Astrocyte of the spinal cord (primary cell): Measurements from ENCODE around the gene NRF1.

Source experiments
- DNase-seq: peaks from one replicate; pipeline ENCODE4 v3.0.0; 2011; ENCODE audit warnings: low read depth, low spot score
- H3K4me3 ChIP-seq: 2 replicates; pipeline ENCODE4 v1.5.1; 2011; ENCODE audit warnings: low read depth, mild to moderate bottlenecking, low read length, moderate library complexity
- in situ Hi-C: cut with HindIII; loops from 2 replicates; pipeline ENCODE4 v1.10.0; 2017; ENCODE audit warnings: low sequenced_read_pairs
- TF ChIP-seq, protein P1 (sequence below): IDR thresholded peaks from 2 replicates; pipeline ENCODE4 v1.5.1; 2012; ENCODE audit warnings: low read depth, mild to moderate bottlenecking, low read length, inconsistent platforms

The NRF1 gene

GRCh38 chr7:129615018-129615417, 3.5 kb downstream of the NRF1 start:
- DNase-seq = no peak
- no peak overlapping the region for H3K4me3 ChIP-seq
- in situ Hi-C loops = no loop called here
- TF ChIP-seq, protein P1, sequence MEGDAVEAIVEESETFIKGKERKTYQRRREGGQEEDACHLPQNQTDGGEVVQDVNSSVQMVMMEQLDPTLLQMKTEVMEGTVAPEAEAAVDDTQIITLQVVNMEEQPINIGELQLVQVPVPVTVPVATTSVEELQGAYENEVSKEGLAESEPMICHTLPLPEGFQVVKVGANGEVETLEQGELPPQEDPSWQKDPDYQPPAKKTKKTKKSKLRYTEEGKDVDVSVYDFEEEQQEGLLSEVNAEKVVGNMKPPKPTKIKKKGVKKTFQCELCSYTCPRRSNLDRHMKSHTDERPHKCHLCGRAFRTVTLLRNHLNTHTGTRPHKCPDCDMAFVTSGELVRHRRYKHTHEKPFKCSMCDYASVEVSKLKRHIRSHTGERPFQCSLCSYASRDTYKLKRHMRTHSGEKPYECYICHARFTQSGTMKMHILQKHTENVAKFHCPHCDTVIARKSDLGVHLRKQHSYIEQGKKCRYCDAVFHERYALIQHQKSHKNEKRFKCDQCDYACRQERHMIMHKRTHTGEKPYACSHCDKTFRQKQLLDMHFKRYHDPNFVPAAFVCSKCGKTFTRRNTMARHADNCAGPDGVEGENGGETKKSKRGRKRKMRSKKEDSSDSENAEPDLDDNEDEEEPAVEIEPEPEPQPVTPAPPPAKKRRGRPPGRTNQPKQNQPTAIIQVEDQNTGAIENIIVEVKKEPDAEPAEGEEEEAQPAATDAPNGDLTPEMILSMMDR = no peak

- no peak overlapping the region for H3K4me3 ChIP-seq
- TF ChIP-seq, protein P1 = no peak
- in situ Hi-C loops = no loop called here
Measured at GRCh38 chr7:129616530-129616929, 5.0 kb downstream of the NRF1 start.

GRCh38 chr7:129617178-129617577, 5.7 kb downstream of the NRF1 start:
- H3K4me3 ChIP-seq = no peak overlapping the region
- no peak for DNase-seq
- in situ Hi-C loops = no loop called here
- TF ChIP-seq, protein P1 = no peak

More at GRCh38 chr7:129616530-129616929, 5.0 kb downstream of the NRF1 start:
- no peak for DNase-seq

GRCh38 chr7:129617652-129618051, 6.1 kb downstream of the NRF1 start:
- TF ChIP-seq, protein P1 = no peak
- in situ Hi-C loops = no loop called here
- H3K4me3 ChIP-seq = no peak overlapping the region
- no peak for DNase-seq

DNA sequence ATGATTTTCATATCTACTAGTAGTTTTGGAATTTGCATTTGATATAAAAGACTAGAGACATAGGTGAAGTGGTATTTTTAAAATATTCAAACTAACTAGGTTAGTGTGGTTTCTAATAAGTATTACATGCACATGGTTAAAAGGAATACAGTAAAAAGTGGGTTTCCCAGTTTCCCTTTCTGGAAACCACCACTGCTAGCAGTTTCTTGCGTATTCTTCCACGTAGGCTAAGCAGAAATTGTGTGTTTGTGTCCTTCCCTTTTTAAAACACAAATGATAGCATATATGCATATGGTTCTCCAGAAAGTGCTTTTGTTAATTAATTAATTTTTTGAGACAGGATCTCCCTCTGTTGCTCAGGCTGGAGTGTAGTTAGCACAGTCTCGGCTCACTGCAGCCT, 15.4 kb downstream of the NRF1 start:
- in situ Hi-C loops = no loop called here
- no peak overlapping the region for H3K4me3 ChIP-seq
- TF ChIP-seq, protein P1 = no peak
- DNase-seq = no peak

GRCh38 chr7:129630341-129630740, 18.8 kb downstream of the NRF1 start:
- in situ Hi-C loops = no loop called here
- no peak overlapping the region for H3K4me3 ChIP-seq
- DNase-seq = no peak
- TF ChIP-seq, protein P1 = no peak

GRCh38 chr7:129634361-129635034, 23.0 kb downstream of the NRF1 start:
- H3K4me3 ChIP-seq = no peak overlapping the region
- in situ Hi-C loops = no loop called here
- DNase-seq = no peak
- TF ChIP-seq, protein P1 = no peak
